GM12872 (cell line): ENCODE data around the gene PICK1.

Experiments
- TF ChIP-seq, protein P1 (sequence below): IDR thresholded peaks from 3 replicates; pipeline ENCODE4 v1.5.1; 2011; ENCODE audit warnings: low read depth, mild to moderate bottlenecking, low read length, moderate library complexity; ENCODE audit not compliant: insufficient read depth

The PICK1 gene

DNA sequence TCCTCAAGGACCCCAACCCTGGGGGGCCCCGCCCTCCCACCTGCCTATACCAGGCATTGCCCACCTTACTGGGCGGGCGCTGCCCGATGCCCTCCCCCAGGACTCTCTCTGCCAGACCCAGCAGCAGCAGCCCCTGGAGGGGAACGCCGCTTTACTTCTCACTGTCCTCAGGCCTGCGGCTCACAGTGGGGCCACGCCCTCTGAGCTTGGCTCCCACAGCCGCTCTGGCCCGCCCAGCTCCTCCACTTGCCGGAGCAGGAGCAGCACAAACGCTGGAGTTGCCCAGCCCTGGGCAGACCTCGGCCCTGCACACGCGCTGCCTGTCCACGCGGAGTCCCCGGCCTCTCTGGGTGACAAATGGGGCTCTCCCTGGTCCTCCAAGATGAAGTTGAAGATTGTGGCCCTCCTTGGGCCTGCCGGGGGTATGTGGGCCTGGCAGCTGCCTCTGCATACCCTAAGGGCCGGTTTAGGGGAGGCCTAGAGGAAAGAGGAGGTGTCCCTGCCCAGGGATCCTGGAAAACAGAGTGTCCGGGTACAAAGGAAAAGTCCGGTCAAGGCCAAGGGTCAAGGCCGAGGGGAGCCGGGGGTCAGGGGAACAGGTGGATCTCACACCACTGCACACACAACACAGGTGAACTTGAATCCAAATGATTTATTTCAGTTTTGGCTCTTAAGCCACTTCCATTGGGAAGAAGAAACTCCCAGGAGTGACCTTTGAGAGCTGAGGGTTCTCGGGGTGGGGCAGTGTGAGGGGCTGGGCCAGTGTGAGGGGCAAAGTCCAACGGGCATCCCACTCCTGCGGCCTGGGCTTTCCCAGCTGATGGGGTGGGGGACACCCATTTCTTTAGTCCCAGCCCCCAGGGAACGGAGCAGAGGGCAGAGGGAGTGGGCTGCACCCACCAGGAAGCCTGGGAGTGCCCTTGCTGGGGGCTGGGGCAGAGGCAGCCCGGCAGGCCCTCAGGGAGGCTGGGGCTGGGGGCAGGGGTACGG, 54.0 kb downstream of the PICK1 start:
- TF ChIP-seq, protein P1, sequence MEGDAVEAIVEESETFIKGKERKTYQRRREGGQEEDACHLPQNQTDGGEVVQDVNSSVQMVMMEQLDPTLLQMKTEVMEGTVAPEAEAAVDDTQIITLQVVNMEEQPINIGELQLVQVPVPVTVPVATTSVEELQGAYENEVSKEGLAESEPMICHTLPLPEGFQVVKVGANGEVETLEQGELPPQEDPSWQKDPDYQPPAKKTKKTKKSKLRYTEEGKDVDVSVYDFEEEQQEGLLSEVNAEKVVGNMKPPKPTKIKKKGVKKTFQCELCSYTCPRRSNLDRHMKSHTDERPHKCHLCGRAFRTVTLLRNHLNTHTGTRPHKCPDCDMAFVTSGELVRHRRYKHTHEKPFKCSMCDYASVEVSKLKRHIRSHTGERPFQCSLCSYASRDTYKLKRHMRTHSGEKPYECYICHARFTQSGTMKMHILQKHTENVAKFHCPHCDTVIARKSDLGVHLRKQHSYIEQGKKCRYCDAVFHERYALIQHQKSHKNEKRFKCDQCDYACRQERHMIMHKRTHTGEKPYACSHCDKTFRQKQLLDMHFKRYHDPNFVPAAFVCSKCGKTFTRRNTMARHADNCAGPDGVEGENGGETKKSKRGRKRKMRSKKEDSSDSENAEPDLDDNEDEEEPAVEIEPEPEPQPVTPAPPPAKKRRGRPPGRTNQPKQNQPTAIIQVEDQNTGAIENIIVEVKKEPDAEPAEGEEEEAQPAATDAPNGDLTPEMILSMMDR: no peak

DNA sequence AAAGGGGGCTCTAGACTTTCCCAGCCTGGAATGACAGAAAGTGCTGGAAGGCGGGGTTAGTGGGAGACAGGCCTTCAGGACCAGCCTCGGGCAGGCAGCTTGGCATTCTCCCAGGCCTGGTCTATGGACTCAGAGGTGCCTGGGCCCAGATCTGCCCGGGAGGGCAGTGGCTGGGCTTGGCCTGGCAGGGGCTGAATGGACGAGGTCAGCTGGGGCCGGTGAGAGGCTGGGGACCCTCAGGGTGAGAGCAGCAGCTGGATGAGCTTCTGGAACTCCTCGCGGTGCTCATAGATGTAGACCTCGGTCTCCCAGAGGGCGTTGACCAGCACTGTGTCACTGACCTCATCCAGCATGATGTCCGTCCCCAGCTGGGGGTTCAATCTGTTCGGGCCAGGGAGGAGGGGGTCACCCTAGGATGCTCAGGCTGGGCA, 54.7 kb downstream of the PICK1 start:
- TF ChIP-seq, protein P1: no peak

- TF ChIP-seq, protein P1: no peak
These were observed 55.2 kb downstream of the PICK1 start for GRCh38 chr22:38112381-38112780.

DNA sequence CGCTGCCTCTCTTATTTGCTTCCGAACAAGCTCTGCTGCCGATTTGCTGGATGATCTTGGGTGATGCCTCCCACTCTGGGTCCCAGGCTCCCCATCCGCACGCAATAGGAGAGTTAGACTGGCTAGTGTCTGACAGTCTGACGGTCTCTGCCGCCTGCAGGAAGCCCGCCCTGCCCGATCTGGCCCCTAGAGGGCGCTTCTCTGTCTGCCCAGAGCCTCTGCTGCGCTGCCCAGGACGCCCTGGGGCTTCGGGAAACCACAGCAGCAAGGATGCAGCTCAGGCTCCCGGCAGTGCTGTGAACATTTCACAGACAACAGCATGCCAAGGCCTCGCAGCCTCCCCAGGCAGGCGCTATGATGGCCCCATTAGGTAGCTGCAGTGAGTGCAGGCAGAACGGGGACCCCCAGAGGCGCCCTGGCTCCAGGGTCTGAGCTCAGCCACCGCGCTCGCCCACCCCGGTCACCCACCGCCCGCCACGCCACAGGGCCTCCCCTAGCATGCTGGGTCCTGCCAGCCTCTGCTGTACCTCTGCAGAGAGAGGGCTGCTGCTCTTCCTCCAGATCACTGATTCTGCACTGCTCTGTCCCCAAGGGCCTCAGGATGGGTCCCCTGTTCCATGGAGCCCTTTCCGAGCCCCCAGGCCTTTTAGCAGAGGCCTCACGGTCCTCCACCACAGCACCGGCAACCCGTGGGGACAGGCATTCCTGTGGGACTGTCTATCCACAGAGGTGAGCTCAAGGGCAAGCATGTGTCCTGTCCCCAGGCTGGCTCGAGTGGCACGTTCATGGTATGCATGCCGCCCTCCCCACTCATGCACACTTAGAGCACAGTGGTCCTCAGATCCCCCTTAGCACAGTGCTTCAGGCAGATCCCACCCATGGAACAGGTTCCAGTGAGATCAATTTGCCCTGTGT, 57.5 kb downstream of the PICK1 start:
- TF ChIP-seq, protein P1: peak; percentile 96

GRCh38 chr22:38115423-38116205, 58.4 kb downstream of the PICK1 start:
- TF ChIP-seq, protein P1: no peak

DNA sequence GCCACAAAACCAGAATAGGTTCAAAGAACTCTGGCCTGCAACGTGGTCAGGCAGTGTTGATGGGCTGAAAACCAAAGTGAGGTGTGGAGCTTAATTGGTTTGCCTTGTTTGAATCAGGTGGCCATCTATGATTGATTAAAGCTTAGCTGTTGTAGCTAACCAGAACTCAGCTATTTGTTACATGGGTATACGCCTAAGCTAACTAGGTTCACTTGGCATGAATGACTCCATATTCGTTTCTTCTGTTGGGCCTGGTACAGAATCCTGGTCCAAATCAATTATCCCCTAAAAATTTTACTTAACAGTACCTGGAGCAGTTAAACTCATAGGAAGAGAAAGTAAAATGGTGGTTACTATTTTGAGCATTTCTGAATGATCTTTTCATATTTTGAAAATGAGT, 61.0 kb downstream of the PICK1 start:
- TF ChIP-seq, protein P1: no peak
